ENCODE results near the gene PRR36.

PRR36 gene

DNA sequence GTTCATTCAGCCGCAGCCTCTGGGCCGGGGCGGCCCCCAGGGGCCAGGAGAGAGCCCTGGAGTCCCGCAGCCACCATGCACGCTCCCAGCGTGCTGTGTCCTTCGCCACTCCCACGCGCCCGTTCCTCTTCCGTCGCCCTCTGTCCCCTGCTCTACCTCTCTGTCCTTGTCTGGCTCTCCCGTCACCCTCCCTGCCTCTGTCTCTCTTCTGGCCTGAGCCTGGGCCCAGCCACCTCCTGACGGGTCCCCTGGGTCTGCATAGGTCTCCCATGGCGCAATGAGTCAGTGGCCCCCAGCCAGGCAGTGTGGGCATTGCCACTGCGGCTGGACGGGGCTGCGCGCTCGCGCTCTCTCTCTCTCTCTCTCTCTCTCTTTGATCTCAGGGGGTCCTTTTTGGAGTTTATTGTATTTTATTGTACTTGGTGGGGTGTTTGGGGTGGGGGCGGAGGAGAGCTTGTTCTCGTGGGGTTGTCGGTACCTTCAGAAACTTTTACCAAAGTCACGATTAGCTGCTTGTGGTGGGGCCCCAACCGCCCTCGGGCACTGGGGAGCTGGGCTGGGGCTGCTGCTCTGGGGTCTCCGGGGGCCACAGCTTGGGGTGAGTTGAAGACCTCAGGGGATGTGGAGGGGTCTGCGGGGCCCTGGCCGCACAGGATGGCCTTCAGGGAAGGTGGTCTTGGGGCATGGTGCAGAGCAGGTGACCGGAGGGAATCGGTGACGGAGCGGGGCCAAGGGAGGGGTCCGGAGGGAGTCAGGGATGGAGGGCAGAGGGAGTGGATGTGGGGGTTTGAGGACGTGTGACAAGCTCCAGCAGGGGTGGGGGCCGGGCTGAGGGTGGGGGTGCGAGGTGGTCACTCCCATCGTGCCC, 38.7 kb upstream of the PRR36 start:
- no peak for DNase-seq (ENCODE audit: low read depth)

DNA sequence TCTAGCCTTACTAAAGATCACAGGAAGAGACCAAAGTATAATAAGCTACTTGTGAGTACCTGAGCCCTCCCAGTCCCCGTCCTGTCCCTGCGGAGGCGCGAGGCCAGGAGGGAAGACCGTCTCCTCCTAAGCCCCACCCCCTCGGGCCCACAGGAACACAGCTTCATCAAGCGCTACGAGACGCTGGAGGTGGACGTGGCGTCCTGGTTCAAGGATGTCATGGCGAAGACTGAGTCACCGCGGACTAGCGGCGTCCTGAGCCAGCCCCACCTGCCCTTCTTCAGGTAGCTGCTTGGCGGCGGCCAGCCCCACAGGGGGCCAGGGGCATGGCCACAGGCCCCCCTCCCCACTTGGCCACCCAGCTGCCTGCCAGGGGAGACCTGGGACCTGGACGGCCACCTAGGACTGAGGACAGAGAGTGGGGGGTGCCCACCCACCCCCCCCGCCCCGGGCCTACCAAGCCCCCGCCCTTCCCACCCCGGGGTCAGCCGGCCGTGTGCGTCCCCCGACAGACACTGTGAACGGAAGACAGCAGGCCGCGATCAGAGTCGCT, 38.0 kb upstream of the PRR36 start:
- DNase-seq (ENCODE audit: low read depth): no peak

DNA sequence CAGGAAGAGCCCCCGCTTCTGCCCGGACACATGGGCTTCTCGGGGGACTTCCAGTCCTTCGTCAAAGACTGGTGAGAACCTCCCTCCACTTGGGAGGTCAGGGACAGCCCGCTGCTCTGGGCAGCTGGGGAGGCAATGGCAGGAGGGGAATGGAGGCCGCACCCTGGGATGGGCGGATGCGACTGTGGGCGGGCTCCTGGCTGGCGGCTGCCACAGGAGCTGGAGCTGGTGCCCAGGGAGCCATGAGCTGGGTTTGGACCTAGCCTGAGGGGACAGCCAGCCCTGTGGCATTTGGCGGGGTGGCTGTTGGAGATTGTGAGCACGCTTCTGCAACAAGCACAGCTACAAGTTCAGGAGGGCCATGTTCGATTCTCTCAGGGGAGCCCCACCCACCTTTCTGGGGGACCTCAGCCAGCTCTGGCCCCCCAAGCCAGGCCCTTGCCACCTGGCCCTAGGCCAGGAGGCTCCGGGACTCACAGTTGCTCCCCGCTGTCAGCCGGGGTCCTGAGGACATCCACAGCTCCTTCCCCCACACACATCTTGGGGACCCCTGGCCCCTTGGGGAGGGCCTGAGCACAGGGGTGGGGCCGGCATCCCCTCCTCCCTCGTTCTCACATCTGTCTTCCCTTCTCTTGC, 37.4 kb upstream of the PRR36 start:
- DNase-seq (ENCODE audit: low read depth): no peak

DNA sequence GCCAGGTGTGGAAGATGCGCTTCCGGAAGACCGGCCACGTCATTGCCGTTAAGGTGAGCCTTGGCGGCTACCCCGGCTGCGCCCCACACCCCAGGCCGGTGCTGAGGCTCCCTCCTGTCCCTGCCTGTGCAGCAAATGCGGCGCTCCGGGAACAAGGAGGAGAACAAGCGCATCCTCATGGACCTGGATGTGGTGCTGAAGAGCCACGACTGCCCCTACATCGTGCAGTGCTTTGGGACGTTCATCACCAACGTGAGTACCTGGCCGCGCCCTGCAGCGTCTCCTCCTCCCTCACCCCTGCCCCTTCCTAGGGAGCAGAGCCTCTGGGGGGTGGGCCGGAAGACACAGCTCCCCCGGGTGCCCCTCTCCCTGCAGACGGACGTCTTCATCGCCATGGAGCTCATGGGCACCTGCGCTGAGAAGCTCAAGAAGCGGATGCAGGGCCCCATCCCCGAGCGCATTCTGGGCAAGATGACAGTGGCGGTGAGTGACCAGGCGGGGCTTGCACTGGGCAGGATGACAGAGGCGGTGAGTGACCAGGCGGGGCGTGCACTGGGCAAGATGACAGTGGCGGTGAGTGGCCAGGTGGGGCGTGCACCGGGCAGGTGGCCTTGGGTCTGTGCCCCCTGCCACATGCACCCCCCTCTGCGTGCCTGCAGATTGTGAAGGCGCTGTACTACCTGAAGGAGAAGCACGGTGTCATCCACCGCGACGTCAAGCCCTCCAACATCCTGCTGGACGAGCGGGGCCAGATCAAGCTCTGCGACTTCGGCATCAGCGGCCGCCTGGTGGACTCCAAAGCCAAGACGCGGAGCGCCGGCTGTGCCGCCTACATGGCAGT, 36.4 kb upstream of the PRR36 start:
- no peak for DNase-seq (ENCODE audit: low read depth)

DNA sequence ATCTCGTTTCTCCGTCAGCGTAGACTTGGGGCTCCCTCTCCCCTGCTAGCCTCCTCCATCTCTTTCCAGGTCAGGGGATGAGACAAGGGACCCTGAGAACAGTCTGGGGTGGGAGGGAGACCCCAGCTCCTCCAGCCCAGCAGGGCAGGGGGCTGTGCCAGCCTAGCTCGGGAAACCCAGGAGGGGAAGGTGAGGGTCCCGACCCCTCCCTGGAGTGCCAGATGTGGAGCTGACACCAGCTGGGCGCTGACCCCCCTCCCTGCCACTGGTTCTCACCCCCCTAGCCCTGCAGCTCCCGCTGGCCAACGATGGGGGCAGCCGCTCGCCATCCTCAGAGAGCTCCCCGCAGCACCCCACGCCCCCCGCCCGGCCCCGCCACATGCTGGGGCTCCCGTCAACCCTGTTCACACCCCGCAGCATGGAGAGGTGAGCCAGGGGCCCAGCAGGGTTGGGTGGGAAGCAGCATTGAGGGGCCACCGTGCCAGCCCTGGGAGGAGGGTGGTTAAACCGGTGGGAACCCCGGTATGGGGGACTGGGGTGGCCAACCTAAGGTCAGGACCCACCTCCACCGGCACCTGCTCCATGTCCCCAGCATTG, 35.4 kb upstream of the PRR36 start:
- DNase-seq (ENCODE audit: low read depth): no peak

DNA sequence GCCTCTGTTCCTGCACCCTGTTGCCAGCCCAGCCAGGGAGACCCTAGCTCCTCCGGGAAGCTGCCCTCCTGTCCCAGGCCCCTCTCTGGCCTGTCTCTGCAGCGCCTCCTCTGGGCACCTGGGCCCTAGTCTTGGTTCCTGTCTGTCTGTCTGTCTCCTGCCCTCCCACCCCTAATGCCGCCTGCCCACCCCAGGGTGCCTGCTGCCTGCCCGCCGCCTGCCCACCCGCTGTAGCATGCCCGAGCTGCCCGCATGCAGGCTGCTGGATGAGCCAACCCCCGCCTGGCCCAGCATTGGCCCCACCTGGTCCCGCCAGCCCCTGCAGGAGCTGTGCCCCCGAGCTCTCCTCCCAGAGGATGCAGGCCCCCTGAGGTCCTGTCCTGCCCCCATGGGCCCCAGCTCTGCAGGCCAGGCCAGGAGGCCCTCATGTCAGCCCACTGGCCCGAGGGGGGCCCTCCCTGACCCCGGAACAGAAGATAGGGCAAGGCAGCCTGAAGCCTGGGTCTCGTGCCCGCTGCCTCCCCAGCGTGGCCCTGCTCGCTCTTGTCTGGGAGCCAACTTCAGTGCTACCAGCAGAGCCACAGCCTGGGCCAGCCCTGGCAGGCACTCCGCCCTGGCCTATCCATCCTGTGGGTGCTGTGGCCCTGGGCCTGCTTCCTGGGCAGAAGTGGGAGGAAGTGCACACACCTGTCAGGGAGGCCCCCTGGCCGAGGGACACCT, 34.7 kb upstream of the PRR36 start:
- DNase-seq (ENCODE audit: low read depth): no peak

DNA sequence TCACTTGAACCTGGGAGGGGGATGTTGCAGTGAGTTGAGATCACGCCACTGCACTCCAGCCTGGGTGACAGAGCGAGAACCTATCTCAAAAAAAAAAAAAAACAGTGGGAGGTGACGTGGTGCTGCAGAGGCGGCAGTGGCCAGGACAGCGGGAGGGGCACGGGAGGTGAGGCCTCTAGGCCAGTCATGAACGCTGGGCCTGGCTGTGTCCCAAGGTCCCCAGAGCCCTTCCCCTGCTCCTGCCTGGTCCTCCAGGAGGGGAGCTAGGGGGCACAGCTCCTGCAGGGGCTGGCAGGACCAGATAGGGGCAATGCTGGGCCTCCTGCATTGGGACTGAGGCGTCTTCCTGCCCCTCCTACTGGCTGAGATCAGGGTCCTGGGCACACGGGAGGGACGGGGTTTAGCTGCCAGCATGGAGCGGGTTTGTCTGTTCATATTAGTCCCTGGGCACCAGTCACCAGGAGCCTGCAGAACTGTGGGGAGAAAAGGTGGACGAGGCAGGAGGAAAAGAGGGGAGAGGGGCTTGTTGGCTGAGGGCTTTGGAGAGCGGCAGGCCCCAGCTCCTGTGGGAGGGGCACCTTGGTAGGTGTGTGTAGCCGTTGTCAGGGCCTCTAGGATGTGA, 34.0 kb upstream of the PRR36 start:
- no peak for DNase-seq (ENCODE audit: low read depth)

DNA sequence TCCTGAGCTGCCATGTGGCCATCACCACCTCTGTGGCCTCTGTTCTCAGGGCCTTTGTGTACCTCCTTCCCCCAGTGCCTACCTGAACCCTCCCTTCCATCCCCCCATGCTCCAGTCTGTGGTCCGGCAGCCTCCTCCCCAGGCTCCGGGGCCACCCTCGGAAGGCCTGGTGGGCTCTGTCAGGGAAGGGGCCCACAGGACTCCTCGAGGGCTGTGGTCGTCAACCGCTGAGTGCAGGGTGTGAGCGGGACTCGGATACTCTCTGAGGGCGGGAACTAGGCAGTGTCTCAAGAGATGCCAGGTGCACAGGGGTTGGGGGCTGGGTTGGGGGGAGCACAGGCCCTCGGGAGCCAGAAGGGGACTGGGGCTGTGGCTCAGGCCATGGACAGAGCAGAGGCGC, 33.4 kb upstream of the PRR36 start:
- DNase-seq (ENCODE audit: low read depth): no peak

DNA sequence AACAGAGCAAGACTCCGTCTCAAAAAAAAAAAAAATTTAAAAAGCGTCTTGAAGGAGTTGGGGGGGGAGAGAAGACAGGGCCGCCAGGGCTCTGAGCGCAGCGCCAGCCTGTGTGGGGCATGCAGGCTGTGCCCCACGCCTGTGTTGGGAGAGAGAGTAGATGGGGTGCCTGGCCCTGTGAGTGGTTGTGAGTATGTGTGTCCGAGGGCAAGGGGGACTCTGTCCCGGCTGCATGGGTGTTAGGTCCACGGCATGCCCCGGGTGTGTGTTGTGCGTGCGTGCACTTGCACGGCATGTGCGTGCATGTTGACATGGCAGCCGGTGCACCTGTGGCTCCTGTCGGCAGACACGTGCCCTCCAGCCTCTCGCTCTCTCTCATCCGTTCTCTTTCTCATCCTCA, 32.9 kb upstream of the PRR36 start:
- no peak for DNase-seq (ENCODE audit: low read depth)

DNA sequence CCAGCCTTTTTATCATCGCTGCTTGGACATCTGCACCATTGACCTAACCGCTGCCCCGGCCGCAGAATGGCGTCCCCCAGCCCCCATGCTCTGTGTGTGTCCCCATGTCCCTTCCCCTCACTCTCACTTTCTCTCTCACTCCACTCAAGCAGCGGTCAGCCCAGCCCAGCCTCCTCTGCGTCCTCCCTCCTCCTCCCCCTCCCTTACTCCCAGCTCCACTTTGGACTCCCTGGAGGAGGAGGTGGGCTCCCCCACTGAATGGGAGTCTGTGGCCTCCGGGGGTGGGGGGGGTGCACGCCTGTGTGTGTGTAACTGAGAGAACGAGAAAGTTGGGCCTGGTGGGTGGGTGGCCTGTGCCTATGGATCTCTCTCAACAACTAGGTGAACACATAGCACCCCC, 31.7 kb upstream of the PRR36 start:
- DNase-seq (ENCODE audit: low read depth): no peak

DNA sequence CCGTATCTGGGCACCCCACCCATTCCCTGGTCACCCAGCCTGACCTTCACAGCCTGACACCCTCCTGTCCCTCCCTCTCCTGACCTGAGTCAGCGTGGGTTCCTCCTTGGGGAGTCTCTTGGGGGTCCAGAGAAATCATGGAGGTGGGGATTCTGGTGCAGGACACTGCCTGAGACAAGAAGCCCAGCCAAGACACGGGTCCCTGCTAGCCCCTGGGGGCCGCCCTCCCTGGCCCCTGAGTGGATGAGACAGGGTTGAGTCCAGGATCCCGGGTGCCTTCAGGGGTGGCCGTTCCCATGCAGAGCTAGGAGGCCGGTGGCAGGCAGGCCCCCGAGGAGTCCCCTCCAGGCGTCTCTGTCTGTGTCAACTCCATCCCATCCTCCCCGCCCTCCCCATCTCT, 31.1 kb upstream of the PRR36 start:
- no peak for DNase-seq (ENCODE audit: low read depth)

DNA sequence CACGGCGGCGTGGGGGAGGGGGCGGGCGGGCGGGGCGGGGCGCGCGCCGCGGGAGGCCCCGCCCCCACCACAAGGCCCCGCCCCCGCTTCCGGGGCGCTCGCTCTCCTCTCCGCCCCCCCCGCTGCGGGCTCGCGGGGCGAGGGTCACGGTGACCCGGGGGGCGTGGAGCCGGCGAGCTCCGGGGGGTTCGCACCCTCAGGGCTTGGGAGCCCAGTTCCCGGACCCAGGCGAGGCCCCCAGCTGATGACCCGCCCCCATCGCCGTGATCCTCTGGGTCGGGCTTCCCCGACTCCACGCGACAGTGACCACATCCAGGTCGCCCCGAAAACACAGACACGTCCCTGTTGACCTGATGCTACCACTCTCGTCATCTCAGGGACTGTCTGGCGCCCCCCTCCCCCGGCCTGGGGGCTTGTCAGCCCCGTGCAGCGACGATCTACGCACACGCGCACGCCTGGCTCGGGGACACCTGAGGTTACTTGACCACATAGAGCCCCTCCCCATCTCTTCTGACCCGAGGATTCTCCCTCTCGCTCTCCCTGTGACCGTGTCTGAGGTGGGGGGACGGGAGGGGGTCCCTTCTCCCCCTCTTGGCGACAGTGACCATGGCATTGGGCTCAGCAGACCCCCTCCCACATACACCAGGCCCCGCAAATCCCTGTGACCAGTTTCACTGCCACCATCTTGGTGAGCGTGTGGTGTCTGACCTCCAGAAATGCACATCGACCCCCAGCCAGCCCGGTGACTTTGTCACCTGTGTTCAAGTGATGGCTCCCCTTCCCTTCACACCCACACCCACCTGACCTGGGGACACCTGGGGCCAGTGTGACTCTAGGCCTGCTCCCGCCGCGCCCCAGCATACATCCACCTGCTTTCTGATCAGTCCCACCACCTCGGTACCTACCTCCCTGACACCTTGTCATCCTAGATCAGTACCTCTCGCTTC, 30.2 kb upstream of the PRR36 start:
- DNase-seq (ENCODE audit: low read depth): no peak

DNA sequence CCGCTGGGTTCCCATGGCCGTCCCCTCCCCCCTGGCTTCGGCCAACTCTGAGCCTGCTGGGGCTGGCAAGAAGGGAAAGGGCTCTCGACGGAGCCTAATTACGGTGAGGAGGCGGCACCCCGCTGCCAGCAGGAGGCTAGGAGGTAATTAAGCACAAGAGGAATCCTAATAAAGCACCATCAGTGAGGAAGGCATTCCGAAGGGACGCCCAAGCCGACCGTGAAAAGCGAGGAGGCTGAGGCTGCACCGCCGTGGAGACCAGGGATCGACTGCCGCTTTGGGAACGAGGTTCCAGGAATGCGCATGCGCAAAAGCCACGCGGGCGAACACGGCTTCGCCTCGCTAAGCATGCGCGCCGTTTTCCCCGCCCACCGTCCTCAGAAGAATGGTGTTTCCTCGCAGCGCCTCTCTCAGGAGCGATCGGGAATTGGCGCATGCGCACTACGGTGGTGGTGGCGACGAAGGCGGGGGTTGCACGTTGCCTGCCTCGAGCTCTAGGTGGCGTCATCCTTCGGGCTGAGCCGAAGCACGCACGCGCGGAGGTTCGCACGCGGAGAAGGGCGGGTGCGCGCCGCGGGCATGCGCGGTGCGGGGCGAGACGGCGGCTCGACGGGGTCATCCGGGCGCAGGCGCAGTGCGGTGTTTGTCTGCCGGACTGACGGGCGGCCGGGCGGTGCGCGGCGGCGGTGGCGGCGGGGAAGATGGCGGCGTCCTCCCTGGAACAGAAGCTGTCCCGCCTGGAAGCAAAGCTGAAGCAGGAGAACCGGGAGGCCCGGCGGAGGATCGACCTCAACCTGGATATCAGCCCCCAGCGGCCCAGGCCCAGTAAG, 29.3 kb upstream of the PRR36 start, which contains the start of gene MAP2K7:
MAP2K7 (plus strand) TSS at position 634 of the 830 bp plus-strand sequence; CDS start at position 702, 68 bp downstream.
- DNase-seq (ENCODE audit: low read depth): peak; percentile 96

DNA sequence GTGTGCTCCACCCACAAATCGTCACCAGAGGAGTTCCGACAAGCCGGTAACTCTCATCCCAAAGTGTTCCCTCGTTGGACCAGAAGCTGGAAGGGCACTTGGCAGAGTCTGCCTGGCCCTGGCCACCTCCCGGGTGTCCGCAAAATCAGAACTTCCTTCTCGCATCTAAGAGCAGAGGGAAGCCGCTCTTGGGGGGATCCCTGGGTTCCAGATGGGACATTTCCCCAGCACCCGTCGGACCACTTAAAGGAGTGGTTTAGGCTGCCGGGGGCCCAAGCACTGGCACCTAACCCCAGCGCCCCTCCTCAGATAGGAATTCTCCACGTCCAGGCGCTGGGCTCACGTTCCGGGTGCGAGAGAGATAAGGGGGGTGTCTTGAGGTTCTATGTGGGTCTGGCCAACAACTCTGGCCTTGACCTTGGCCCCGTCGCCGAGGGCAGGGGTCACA, 28.6 kb upstream of the PRR36 start:
- DNase-seq (ENCODE audit: low read depth): no peak

DNA sequence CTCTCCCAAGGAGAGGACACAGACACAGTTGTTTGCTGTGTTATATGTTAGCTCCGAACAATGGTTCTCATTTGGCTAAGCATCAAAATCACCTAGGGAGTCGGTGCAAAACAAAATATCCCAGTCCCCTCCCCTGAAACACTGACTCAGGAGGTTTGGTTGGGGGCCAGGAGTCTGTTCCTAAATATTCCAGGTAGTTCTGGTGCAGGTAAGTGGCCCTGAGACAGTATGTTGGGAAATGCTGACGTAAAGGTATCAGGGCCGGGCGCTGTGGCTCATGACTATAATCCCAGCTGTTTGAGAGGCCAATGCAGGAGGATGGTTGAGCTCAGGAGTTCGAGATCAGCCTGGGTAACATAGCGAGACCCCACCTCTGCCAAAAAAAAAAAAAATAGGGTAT, 27.1 kb upstream of the PRR36 start:
- DNase-seq (ENCODE audit: low read depth): no peak

DNA sequence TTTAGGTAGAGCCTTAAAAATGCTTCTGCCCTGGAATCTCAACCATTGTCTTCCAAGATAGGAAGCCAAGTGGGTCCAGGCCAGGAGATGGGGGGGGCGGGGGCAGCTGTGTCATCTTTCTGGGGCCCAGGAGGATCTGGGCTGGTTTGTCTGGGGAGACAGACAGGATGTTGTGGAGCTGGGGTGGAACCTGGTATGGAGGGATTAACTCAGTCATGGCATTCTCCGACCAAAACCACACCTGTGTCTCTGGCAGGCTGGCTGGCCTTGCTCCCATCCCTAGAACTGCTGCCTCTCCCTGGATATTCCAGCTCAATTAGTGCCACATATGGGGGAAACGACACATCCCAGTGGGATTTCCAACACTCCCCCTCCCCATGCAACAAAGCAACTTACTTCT, 26.7 kb upstream of the PRR36 start:
- DNase-seq (ENCODE audit: low read depth): no peak

DNA sequence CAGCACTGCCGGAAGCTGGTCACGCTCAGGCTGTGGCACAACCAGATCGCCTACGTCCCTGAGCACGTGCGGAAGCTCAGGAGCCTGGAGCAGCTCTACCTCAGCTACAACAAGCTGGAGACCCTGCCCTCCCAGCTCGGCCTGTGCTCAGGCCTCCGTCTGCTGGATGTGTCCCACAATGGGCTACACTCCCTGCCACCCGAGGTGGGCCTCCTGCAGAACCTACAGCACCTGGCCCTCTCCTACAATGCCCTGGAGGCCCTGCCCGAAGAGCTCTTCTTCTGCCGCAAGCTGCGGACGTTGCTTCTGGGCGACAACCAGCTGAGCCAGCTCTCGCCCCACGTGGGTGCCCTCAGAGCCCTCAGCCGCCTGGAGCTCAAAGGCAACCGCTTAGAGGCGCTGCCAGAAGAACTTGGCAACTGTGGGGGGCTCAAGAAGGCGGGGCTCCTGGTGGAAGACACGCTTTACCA, 26.2 kb upstream of the PRR36 start:
- DNase-seq (ENCODE audit: low read depth): no peak

DNA sequence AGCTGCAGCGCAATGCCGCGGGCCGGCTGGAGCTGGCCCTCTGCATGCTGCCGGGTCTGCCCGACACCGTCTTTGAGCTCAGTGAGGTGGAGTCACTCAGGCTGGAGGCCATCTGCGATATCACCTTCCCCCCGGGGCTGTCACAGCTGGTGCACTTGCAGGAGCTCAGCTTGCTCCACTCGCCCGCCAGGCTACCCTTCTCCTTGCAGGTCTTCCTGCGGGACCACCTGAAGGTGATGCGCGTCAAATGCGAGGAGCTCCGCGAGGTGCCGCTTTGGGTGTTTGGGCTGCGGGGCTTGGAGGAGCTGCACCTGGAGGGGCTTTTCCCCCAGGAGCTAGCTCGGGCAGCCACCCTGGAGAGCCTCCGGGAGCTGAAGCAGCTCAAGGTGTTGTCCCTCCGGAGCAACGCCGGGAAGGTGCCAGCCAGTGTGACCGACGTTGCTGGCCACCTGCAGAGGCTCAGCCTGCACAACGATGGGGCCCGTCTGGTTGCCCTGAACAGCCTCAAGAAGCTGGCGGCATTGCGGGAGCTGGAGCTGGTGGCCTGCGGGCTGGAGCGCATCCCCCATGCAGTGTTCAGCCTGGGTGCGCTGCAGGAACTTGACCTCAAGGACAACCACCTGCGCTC, 25.7 kb upstream of the PRR36 start:
- no peak for DNase-seq (ENCODE audit: low read depth)
